GM19438 (cell line): ENCODE data around the gene MAP4.

Experiments
- ATAC-seq: cut with Tn5 transposase; IDR thresholded peaks from one replicate; pipeline ENCODE4 v1.9.1; 2021; ENCODE audit warnings: low read depth; ENCODE audit not compliant: unreplicated experiment

MAP4 gene

GRCh38 chr3:47976135-47976732 is 40.0 kb downstream of the MAP4 start:
- no peak for ATAC-seq

GRCh38 chr3:47974974-47975470 is 41.2 kb downstream of the MAP4 start:
- ATAC-seq, result no peak

- ATAC-seq, result no peak
Measured at GRCh38 chr3:47971081-47971480, 45.1 kb downstream of the MAP4 start.

GRCh38 chr3:47964740-47965139 is 51.5 kb downstream of the MAP4 start:
- ATAC-seq, result no peak

DNA sequence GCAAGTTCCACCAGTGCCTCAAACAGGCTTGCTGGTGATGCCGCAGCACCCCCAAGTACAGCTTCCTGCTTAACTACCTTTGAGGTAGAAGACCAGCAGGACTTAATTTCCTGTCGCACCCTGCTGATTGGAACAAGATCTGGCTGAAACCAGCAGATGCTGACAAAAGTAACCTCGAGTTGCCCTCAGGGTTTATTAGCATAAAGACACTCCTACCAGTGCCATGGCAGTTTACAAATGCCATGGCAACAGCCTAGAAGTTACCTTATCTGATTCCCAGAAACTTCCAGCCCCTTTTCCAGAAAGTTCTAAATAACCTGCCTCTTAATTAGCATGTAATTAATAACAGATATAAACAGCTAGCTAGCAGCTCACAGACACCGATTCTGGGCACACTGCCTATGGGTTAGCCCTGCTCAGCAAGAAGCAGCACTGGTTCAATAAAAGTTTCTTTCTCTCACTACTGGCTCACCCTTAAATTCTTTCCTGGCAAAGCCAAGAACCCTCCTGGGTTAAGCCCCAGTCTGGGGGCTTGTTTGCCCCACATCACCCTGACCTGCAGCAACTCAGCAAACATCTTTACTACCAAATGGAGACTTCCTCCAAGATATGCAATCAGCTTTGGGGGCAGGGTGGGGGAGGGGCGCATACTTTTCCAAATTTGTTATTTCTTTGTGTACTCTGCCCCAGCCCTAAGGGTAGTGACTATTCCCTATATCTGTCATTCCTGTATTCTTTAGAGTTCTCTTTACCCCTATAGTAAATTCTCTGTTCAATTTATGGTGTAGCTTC is 54.2 kb downstream of the MAP4 start:
- no peak for ATAC-seq

- ATAC-seq, result no peak
Measured at GRCh38 chr3:47961036-47961435, 55.2 kb downstream of the MAP4 start.

DNA sequence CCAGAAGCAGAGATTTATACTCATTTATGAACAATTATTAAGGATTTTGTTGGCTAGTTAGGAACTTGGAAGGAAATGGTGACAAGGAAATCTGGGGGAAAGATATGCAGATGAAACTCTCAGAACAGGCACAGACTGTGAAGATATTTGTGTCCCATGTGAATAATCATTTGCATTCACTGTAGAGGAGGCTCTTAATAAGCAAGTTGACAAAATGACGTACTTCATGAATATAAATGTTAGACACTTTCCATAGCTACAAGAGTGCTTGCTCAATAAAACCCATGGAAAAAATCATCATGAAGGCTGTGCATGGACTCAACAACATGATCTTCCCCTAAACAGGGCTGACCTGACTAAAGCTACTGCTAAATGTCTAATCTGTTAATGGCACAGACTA is 59.7 kb downstream of the MAP4 start:
- no peak for ATAC-seq

- ATAC-seq, result no peak
Measured at GRCh38 chr3:47954567-47954966, 61.6 kb downstream of the MAP4 start.

DNA sequence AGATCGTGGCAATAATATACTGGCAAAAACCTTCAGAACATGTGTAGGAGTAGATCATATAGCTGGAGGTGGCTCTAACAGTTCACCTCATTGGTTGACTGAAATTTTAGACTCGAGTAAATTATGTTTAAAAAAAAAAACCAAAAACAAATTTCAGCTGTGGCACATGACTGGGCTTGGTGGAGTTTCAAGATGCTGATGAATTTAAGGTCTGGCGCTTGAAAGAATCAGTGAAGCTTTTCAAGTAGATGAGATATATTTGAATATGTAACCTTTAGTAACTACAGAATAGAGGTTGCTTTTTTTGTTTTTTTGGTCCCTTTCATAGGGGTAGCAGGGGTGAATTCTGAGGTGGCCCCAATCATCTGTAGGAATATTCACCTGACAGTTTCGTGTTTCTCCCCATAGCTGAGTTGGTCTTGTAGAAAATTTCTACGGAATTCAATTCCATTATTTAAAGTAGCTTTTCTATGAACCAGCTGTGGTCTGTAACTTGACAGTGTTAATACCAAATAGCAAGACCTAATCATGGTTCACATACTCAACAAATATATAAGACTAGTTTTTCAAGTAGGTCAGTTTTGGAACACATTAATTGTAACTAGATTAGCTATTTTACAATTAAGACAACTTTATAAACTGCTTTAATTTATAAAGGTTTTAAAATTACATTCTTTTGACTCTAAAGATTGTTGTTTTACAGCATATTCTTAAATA is 65.6 kb downstream of the MAP4 start:
- ATAC-seq, result no peak

- no peak for ATAC-seq
Measured at GRCh38 chr3:47949979-47950378, 66.2 kb downstream of the MAP4 start.

- ATAC-seq, result no peak
Measured at GRCh38 chr3:47940232-47940631, 76.0 kb downstream of the MAP4 start.

DNA sequence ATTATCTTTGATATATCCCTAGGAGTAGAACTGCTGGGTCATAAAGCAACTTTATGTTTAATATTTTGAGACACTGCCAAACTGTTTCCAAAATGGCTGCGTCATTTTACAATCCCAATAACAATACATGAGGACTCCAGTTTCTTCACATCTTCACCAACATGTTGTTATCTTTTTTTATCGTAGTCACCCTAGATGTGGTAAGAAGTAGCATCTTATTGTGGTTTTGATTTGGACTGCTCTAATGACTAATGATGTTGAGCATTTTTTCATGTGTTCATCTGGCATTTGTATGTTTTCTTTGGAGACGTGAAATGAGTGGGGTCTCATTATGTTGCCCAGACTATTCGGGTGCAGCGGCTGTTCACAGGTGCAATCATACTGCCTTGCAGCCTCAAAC is 83.8 kb downstream of the MAP4 start:
- ATAC-seq, result no peak

DNA sequence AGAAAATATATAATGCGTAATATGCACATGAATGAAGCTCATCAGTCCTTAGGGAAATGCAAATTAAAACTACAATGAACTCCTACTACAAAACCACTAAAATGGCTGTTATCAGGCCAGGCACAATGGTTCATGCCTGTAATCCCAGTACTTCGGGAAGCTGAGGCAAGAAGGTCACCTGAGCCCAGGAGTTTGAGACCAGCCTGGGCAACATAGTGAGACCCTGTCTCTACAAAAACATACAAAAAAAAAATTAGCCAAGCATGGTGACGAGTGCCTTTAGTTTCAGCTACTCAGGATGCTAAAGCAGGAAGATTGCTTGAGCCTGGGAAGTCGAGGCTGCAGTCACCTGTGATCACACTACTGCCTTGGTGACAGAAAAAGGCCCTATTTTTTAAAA is 85.2 kb downstream of the MAP4 start:
- ATAC-seq, result no peak

DNA sequence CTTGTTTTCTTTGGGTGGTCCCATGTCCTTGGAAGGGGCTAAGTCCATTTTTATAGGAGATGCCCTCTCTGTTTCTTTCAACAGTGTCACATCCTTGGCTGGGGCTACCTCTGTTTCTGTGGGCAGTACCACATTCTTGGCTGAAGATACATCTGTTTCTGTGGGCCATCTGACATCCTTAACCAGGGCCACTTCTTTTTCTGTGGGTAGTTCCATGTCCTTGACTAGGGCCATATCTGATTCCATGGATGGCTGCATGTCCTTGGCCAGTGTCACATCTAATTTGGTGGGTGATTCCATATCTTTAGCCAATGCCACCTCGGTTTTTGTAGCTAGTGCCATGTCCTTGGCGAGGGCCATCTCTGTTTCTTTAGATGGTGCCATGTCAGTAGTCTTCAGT is 99.5 kb downstream of the MAP4 start:
- no peak for ATAC-seq

DNA sequence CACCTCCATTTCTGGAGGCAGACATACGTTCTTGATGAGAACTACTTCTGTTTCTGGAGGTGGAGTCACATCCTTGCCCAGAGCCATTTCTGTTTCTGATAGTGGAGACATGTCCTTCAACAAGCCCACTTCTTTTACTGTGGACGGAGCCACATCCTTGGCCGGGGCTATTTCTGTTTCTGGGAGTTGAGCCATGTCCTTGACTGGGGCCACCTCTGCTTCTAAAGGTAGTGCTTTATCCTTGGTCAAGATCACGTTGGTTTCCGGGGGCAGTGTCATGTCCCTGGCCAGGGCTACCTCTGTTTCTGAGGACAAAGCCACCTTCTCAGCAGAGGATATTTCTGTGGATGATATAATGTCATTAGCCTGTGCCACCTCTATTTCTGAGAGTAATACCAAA is 100.0 kb downstream of the MAP4 start:
- ATAC-seq, result no peak

DNA sequence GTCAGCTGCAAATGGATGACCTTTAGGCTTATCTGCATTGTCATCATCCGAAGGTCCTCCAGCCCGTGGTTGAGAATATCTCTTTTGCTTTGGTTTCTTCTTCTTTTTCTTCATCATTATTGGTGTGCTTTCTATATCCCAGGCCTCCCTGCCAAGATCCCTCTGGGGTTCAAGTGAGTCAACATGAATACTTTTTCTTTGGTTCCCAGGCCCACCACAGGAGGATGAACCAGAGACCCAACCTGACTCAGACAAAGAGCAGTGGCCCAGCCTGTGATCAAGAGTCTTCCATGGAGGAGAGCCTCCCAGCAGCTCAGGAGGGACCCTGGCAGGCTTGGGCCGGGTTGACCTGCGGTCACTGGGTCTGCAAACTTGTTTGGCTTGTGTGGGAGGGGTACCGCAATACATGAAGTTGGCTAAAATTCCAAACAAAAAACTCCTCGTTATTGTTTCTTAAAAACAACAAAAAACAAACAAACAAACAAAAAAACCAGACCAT is 104.2 kb downstream of the MAP4 start:
- no peak for ATAC-seq

DNA sequence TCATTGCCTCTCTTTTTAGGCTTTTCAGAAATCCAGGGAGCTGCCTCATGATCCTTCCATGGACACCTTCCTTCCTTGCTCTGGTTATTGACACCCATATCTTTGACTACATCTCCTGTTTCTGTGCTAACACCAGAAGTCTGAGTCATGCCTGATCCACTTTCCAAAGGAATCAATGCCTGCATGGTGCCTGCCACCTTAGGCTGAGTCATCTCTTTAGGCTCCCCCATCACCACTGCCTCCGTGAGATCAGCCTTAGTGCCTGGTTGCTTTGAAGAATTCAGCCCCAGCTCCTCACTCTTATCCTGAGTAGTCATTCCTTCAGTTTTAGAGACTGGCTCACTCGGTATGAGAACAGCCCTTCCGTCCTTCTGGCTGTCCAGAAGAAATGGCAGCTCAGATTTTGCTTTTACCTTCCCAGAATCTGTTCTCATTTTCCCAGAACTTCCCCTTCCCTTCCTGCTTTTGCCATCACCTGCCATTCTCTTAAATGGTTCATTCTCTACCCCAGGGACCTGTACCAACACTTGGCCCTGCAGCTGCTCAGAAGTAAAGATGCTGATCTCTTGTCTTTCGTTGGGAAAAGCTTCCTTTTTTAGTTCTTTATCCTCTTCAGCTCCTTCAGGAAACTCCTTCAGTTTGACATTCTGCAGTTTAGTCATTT is 105.3 kb downstream of the MAP4 start:
- ATAC-seq, result no peak

GRCh38 chr3:47910233-47910632 is 106.0 kb downstream of the MAP4 start:
- ATAC-seq, result no peak

GRCh38 chr3:47909607-47910006 is 106.6 kb downstream of the MAP4 start:
- ATAC-seq, result no peak

DNA sequence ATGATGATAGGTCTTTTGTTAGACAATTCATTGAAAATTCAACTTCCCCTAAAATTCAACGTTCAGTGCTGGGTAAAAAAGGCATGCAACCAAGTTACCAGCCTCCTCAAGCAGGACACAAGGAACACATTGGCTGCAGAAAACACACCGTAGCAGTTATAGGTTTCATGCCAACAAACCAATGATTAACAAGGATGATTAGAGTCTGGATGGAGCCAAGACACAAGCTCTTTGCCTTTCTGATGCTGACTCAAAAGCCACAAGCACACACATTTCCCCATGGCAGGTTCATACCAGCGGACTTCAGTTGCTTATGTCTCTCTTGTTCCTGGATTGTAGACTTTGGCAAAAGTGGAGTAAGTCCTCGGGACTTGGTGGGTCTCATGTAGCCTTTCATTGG is 107.5 kb downstream of the MAP4 start:
- ATAC-seq, result no peak

- no peak for ATAC-seq
Measured at GRCh38 chr3:47907784-47908183, 108.4 kb downstream of the MAP4 start.
